Bronchial epithelial cell (primary cell): Measurements from ENCODE around the gene EYA3. TPM values are rescaled to one million over a fixed set of nuclear protein-coding genes. Genes with fewer than 3 reads are reported as not detected.

Experiments used
- DNase-seq: peaks from one replicate; pipeline ENCODE4 v3.0.0-alpha.2; 2010; ENCODE audit warnings: low read depth
- FAIRE-seq: peaks from 2 replicates; lab custom pipeline; 2011; peaks lifted over from hg19 to GRCh38; lab: Jason Lieb, UNC
- H3K27me3 ChIP-seq: 2 replicates; pipeline ENCODE4 v1.5.1; 2011; ENCODE audit warnings: low read length; ENCODE audit not compliant: control insufficient read depth, insufficient read depth
- H3K36me3 ChIP-seq: 2 replicates; pipeline ENCODE4 v1.5.1; 2011; ENCODE audit warnings: low read length; ENCODE audit not compliant: control insufficient read depth, insufficient read depth
- H3K4me3 ChIP-seq: 2 replicates; pipeline ENCODE4 v1.5.1; 2011; ENCODE audit warnings: mild to moderate bottlenecking, low read depth, low read length, control low read depth
- CTCF ChIP-seq: IDR thresholded peaks from 2 replicates; pipeline ENCODE4 v1.5.1; 2011; ENCODE audit warnings: mild to moderate bottlenecking, moderate library complexity, low read length, control low read depth, inconsistent platforms; ENCODE audit not compliant: insufficient read depth, severe bottlenecking
- total RNA-seq: library from RNA; depleted of rRNA; stranded (reverse); fragments of >200 nt; gene quantifications from 2 replicates; pipeline ENCODE4 v1.2.1, GENCODE V29; 2014

Gene EYA3
- total RNA-seq, 1 donor from 2014 or later = 7.1 TPM

DNA sequence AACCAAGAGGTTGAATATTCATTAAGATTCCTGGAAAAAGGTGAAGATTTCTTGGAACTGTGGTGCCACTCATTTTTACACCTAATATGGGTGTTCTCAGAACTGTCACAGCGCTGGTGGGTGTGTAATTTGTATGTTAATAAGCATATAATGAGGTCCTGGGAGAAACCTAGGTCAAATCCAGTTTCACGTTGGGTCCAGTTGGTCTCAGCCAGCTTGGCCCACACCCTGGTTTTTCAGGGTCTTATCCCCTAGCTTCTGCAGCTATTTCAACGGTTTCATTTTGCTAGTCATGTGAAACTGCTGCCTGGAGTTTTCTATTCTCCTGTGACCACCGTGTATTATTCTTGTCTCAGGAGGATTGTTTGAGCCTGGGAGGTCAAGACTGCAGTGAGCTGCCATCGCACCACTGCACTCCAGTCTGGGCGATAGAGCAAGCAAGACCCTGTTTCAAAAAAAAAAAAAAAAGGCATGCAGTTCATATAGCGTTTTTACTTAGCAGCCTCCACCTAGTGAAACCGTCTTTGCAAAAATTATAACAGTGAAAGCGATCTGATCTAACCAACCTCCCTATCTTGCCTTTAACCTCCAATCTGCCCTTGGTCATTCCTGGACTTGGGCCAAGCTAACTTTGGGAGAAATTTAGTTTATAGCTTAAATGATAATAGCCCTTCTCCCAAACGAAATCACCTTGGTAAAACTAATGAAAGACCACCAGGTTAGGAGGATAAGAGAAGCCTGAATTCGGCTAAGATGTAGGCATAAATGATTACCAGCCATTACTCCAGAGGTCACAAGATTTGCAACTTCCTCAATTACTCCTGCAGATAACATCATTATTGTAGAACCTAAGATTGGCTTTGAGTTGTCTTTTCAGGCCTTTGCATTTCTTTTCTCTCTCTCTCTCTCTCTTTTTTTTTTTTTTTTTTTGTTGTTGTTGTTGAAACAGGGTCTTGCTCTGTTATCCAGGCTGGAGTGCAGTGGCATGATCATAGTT is 44.1 kb upstream of the EYA3 start:
- DNase-seq (no peak), FAIRE-seq (no peak)
- Histone ChIP-seq H3K36me3 (no peaks in the 10 kb centered on the region), H3K4me3 (no peak overlapping the region), H3K27me3 (no peaks in the 10 kb centered on the region)
- TF ChIP-seq CTCF = no peak

- Histone ChIP-seq H3K36me3 (no peaks in the 10 kb centered on the region), H3K4me3 (no peak overlapping the region), H3K27me3 (no peaks in the 10 kb centered on the region)
- FAIRE-seq = peak; percentile 7
- no peak for DNase-seq
- TF ChIP-seq CTCF = no peak
These were observed 42.5 kb upstream of the EYA3 start for GRCh38 chr1:28130901-28131300.

DNA sequence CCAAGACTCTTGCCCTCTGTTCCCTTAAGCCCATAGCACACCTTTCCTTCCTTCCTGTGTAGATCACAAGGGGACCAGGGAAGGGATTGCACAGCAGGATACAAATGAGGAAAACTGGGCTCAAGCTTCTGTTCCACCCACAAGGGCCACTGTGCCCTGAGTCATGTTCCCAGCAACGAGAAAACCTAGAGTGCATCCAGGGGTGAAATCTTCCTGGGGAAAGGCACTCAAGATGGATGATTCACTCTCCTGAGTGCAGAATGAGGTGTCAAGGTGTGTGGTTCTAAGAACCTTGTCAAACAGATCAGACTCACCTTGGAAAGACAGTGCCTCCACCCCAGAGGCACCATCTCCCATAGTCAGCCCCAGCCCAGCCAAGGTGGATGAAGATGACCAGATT is 40.7 kb upstream of the EYA3 start:
- DNase-seq = peak; percentile 99
- Histone ChIP-seq H3K4me3 (no peak overlapping the region), H3K27me3 (no peaks in the 10 kb centered on the region), H3K36me3 (no peaks in the 10 kb centered on the region)
- peak; percentile 11 for TF ChIP-seq CTCF
- FAIRE-seq = peak; percentile 100

- TF ChIP-seq CTCF = no peak
- H3K27me3 ChIP-seq = no peaks in the 10 kb centered on the region
- no peak for FAIRE-seq
- no peak for DNase-seq
- no peak overlapping the region for H3K4me3 ChIP-seq
- H3K36me3 ChIP-seq = no peaks in the 10 kb centered on the region
These were observed 39.3 kb upstream of the EYA3 start for GRCh38 chr1:28127617-28128257.

- Histone ChIP-seq H3K36me3 (no peaks in the 10 kb centered on the region), H3K27me3 (no peaks in the 10 kb centered on the region), H3K4me3 (no peak overlapping the region)
- FAIRE-seq (no peak), DNase-seq (no peak)
- no peak for TF ChIP-seq CTCF
These were observed 38.5 kb upstream of the EYA3 start for GRCh38 chr1:28126783-28127490.
